Mucosa of descending colon (tissue), 3 donors: ENCODE data around the gene GLE1. TPM values are rescaled to one million over a fixed set of nuclear protein-coding genes. Genes with fewer than 3 reads are reported as not detected.

Experiments used
- ATAC-seq: fragments of 200-7000 bp; cut with Tn5 transposase; one replicate; pipeline ENCODE4 v1.9.1; 2020; ENCODE audit warnings: mild to moderate bottlenecking, moderate library complexity
- DNase-seq, 3 donors: peaks; one replicate each; pipeline ENCODE4 v3.0.0-alpha.2; 2020
- H3K36me3 ChIP-seq: fragments of 200-600 bp; one replicate; pipeline ENCODE4 v1.8.0; 2021; ENCODE audit warnings: low read depth, mild to moderate bottlenecking
- H3K4me1 ChIP-seq: fragments of 200-600 bp; one replicate; pipeline ENCODE4 v1.8.0; 2021; ENCODE audit warnings: low read depth, mild to moderate bottlenecking
- H3K4me3 ChIP-seq: fragments of 200-600 bp; one replicate; pipeline ENCODE4 v1.8.0; 2021; ENCODE audit warnings: mild to moderate bottlenecking
- H3K9me3 ChIP-seq: fragments of 200-600 bp; one replicate; pipeline ENCODE4 v1.8.0; 2021; ENCODE audit warnings: mild to moderate bottlenecking
- intact Hi-C, 2 donors: fragments of 100-400 bp; cut with DNase I in 1 of 2; cut with micrococcal nuclease in 1 of 2; formaldehyde crosslinking; loops; one replicate each; pipeline versions ENCODE4 v1.11.0 to v1.11.1; 2022; cut with DNase I, micrococcal nuclease
- total RNA-seq, 3 donors: library from RNA; stranded (reverse); fragmentation: NEBNext Ultra II Directional in 2 of 3; extraction: Animal tissue kit (Norgen Biotek cat#: 25700) in 2 of 3; gene quantifications; one replicate each; pipeline versions ENCODE4 v1.2.1 to v1.2.4, GENCODE V29; 2021 to 2023
- TF ChIP-seq, protein P1 (sequence below): fragments of 200-600 bp; IDR thresholded peaks from one replicate; pipeline ENCODE4 v1.8.0; 2022; ENCODE audit warnings: antibody characterized with exemption, mild to moderate bottlenecking
- donor health status: DM: no; HTN: no; CAD: no; lungs with moderate emphysema.
- donor health status: DM: no; HTN: no; CAD: no.
- donor health status: DM: no; HTN: yes; CAD: no.

GLE1 gene
- total RNA-seq, 3 donors from 2014 or later = 25.7 to 35.0 (median 28.0) TPM

GRCh38 chr9:128550226-128550625 is 45.7 kb downstream of the GLE1 start:
- no peaks in the 10 kb centered on the region for H3K36me3 ChIP-seq
- TF ChIP-seq, protein P1, sequence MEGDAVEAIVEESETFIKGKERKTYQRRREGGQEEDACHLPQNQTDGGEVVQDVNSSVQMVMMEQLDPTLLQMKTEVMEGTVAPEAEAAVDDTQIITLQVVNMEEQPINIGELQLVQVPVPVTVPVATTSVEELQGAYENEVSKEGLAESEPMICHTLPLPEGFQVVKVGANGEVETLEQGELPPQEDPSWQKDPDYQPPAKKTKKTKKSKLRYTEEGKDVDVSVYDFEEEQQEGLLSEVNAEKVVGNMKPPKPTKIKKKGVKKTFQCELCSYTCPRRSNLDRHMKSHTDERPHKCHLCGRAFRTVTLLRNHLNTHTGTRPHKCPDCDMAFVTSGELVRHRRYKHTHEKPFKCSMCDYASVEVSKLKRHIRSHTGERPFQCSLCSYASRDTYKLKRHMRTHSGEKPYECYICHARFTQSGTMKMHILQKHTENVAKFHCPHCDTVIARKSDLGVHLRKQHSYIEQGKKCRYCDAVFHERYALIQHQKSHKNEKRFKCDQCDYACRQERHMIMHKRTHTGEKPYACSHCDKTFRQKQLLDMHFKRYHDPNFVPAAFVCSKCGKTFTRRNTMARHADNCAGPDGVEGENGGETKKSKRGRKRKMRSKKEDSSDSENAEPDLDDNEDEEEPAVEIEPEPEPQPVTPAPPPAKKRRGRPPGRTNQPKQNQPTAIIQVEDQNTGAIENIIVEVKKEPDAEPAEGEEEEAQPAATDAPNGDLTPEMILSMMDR = no peak
- H3K9me3 ChIP-seq = no peaks in the 10 kb centered on the region
- intact Hi-C loops = no loop called here
- H3K4me3 ChIP-seq = no peak overlapping the region
- H3K4me1 ChIP-seq = peaks cover 17% of the 10 kb centered on the region
- DNase-seq (no peak), ATAC-seq (no peak)

DNA sequence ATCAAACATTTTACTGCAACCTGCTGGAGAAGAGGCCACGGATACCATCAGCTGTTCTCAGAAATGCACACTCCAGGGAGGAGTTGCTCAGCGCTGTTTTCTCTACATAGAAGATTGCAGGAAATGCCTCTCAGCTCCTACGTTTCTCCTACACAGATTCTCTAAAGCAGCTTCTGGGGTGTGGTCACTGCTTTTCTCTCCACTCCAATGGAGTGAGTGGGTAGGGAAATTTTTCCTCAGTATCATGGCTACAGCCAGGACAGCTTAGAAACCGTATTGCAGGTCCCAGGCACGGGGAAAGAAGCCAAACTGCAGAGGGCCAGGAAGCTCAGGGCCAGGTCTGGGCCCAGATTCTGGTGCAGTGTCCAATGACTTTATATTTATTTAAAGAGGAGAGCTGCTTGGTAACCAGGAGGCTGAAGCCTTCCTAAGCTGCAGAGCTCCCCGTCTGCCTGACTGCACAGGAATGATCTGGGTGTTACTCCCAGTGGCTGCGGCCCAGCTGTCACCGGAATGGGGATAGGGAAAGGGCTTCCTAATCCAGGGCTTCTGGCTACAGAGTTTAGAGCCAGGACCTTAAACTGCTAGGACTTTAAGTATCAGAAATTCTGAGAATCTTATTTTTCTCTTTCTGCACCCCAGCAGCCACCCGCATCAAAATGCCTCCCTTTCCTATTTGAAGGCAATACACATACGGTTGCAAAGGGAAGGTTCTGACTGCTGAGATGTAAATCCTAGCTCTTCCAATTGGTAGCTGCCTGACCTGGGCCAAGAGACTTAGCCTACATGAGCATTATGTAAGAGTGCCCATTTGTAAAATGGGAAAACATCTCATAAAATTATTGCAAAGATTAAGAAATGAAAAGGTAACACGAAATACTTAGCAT is 46.5 kb downstream of the GLE1 start:
- TF ChIP-seq, protein P1 = no peak
- no peak overlapping the region for H3K4me3 ChIP-seq
- ATAC-seq (no peak), DNase-seq (peak in 2 of 3 donors; percentile 41 to 54)
- H3K36me3 ChIP-seq = no peaks in the 10 kb centered on the region
- H3K4me1 ChIP-seq = peaks cover 25% of the 10 kb centered on the region
- no peaks in the 10 kb centered on the region for H3K9me3 ChIP-seq
- intact Hi-C loops = no loop called here

GRCh38 chr9:128551657-128552152 is 47.2 kb downstream of the GLE1 start:
- ATAC-seq (no peak), DNase-seq (no peak)
- intact Hi-C loops = no loop called here
- no peaks in the 10 kb centered on the region for H3K36me3 ChIP-seq
- H3K4me3 ChIP-seq = peak overlapping the region; percentile 90
- TF ChIP-seq, protein P1 = no peak
- no peaks in the 10 kb centered on the region for H3K9me3 ChIP-seq
- H3K4me1 ChIP-seq = peaks cover 29% of the 10 kb centered on the region

GRCh38 chr9:128552153-128552743 is 47.7 kb downstream of the GLE1 start, which contains the start of gene SPTAN1:
Gene SPTAN1, plus strand, starts transcription at chr9:128552587. Its CDS starts 14,154 bp downstream, at chr9:128566741.
- TF ChIP-seq, protein P1 = peak; percentile 15
- Histone ChIP-seq H3K4me1 (peaks cover 34% of the 10 kb centered on the region), H3K36me3 (no peaks in the 10 kb centered on the region), H3K9me3 (no peaks in the 10 kb centered on the region), H3K4me3 (peak within 1 kb of the TSS; percentile 90)
- peak; percentile 90 to 95 (median 95) for DNase-seq
- intact Hi-C loops = no loop called here
- ATAC-seq = peak; percentile 93

- peak overlapping the region; percentile 90 for H3K4me3 ChIP-seq
- TF ChIP-seq, protein P1 = no peak
- no peaks in the 10 kb centered on the region for H3K9me3 ChIP-seq
- peak; percentile 62 to 82 (median 81) for DNase-seq
- intact Hi-C loops = no loop called here
- peak; percentile 56 for ATAC-seq
- H3K4me1 ChIP-seq = peaks cover 37% of the 10 kb centered on the region
- H3K36me3 ChIP-seq = no peaks in the 10 kb centered on the region
Measured at GRCh38 chr9:128552744-128553440, 48.4 kb downstream of the GLE1 start.
